Spinal cord (tissue), 10 donors: ENCODE results near the gene BLOC1S1. TPM values are rescaled to one million over a fixed set of nuclear protein-coding genes. Genes with fewer than 3 reads are reported as not detected.

Experiments used
- DNase-seq, 6 donors: peaks; one replicate each; pipeline versions ENCODE4 v3.0.0 to v3.0.0-alpha.2; 2013 to 2015; ENCODE audit warnings: low spot score in 6 of 6, low read depth in 4 of 6
- H3K27ac ChIP-seq: one replicate; pipeline ENCODE4 v1.5.1; 2013; ENCODE audit warnings: low read depth, low read length, control low read depth
- H3K27me3 ChIP-seq: one replicate; pipeline ENCODE4 v1.6.1; 2013; ENCODE audit warnings: low read length; ENCODE audit not compliant: control insufficient read depth, insufficient read depth
- H3K36me3 ChIP-seq: one replicate; pipeline ENCODE4 v1.6.1; 2013; ENCODE audit warnings: low read length; ENCODE audit not compliant: control insufficient read depth, insufficient read depth
- H3K4me1 ChIP-seq: one replicate; pipeline ENCODE4 v1.6.1; 2013; ENCODE audit warnings: low read length; ENCODE audit not compliant: control insufficient read depth, insufficient read depth
- H3K4me3 ChIP-seq: one replicate; pipeline ENCODE4 v1.5.1; 2013; ENCODE audit warnings: low read depth, low read length, control low read depth
- H3K9me3 ChIP-seq: one replicate; pipeline ENCODE4 v1.6.1; 2013; ENCODE audit warnings: low read length; ENCODE audit not compliant: control insufficient read depth, insufficient read depth
- WGBS: methylation state at CpG from one replicate; pipeline ENCODE4 v1.1.5; 2013; ENCODE audit warnings: missing lambda C conversion rate; ENCODE audit not compliant: insufficient coverage; 5-methylcytosine and 5-hydroxymethylcytosine counted together
- polyA plus RNA-seq, 2 donors: library from polyadenylated mRNA; unstranded; fragments of 120-200 nt; gene quantifications; one replicate each; pipeline ENCODE4 v1.2.1, GENCODE V29; 2013; ENCODE audit not compliant: insufficient read length in 2 of 2
- total RNA-seq, 2 donors: library from RNA; depleted of rRNA in 1 of 2; stranded (reverse); fragments of 120-200 nt in 1 of 2; fragments of >200 nt in 1 of 2; gene quantifications; one replicate each; pipeline versions ENCODE4 v1.2.3 to v1.2.4, GENCODE V29; 2013 to 2014
- donor health status: healthy.

The BLOC1S1 gene
- total and polyA plus RNA-seq, 4 donors = 45.7 to 187 (median 148) TPM

GRCh38 chr12:55723516-55724225 is 7.8 kb downstream of the BLOC1S1 start:
- 83% methylated on average over 10 of the region's 10 CpGs for WGBS
- Histone ChIP-seq H3K27ac (no peak overlapping the region), H3K4me3 (no peak overlapping the region), H3K9me3 (no peaks in the 10 kb centered on the region), H3K27me3 (no peaks in the 10 kb centered on the region), H3K4me1 (peaks cover 61% of the 10 kb centered on the region), H3K36me3 (peaks cover 64% of the 10 kb centered on the region)
- DNase-seq = no peak

GRCh38 chr12:55724226-55724939 is 8.5 kb downstream of the BLOC1S1 start:
- DNase-seq = peak in 2 of 6 donors; percentile 65 to 67
- peaks cover 58% of the 10 kb centered on the region for H3K4me1 ChIP-seq
- H3K9me3 ChIP-seq = no peaks in the 10 kb centered on the region
- 72% methylated on average over 8 of the region's 11 CpGs for WGBS
- no peak overlapping the region for H3K27ac ChIP-seq
- peaks cover 57% of the 10 kb centered on the region for H3K36me3 ChIP-seq
- no peaks in the 10 kb centered on the region for H3K27me3 ChIP-seq
- H3K4me3 ChIP-seq = no peak overlapping the region

- peaks cover 58% of the 10 kb centered on the region for H3K4me1 ChIP-seq
- peaks cover 52% of the 10 kb centered on the region for H3K36me3 ChIP-seq
- H3K27ac ChIP-seq = no peak overlapping the region
- WGBS = 58% methylated on average over 2 of the region's 3 CpGs
- no peak overlapping the region for H3K4me3 ChIP-seq
- no peaks in the 10 kb centered on the region for H3K27me3 ChIP-seq
- no peak for DNase-seq
- H3K9me3 ChIP-seq = no peaks in the 10 kb centered on the region
Observed at GRCh38 chr12:55724940-55725309, 9.1 kb downstream of the BLOC1S1 start.

GRCh38 chr12:55725556-55725955 is 9.7 kb downstream of the BLOC1S1 start:
- peaks cover 58% of the 10 kb centered on the region for H3K4me1 ChIP-seq
- peaks cover 48% of the 10 kb centered on the region for H3K36me3 ChIP-seq
- DNase-seq = no peak
- 85% methylated on average over 1 of the region's 3 CpGs for WGBS
- no peak overlapping the region for H3K4me3 ChIP-seq
- no peaks in the 10 kb centered on the region for H3K27me3 ChIP-seq
- no peaks in the 10 kb centered on the region for H3K9me3 ChIP-seq
- H3K27ac ChIP-seq = no peak overlapping the region

GRCh38 chr12:55726971-55727370 is 11.1 kb downstream of the BLOC1S1 start:
- Histone ChIP-seq H3K27me3 (no peaks in the 10 kb centered on the region), H3K36me3 (peaks cover 39% of the 10 kb centered on the region), H3K4me3 (peak overlapping the region; percentile 82), H3K27ac (no peak overlapping the region), H3K9me3 (no peaks in the 10 kb centered on the region), H3K4me1 (peaks cover 56% of the 10 kb centered on the region)
- 55% methylated on average over 10 of the region's 10 CpGs for WGBS
- no peak for DNase-seq

GRCh38 chr12:55727643-55728185 is 11.9 kb downstream of the BLOC1S1 start:
- H3K36me3 ChIP-seq = peaks cover 44% of the 10 kb centered on the region
- H3K9me3 ChIP-seq = no peaks in the 10 kb centered on the region
- H3K4me3 ChIP-seq = peak overlapping the region; percentile 82
- no peak for DNase-seq
- peaks cover 61% of the 10 kb centered on the region for H3K4me1 ChIP-seq
- H3K27ac ChIP-seq = peak overlapping the region; percentile 96
- 8% methylated on average over 4 of the region's 9 CpGs for WGBS
- no peaks in the 10 kb centered on the region for H3K27me3 ChIP-seq

- peak in 2 of 6 donors; percentile 87 to 90 for DNase-seq
- no peaks in the 10 kb centered on the region for H3K27me3 ChIP-seq
- H3K27ac ChIP-seq = peak overlapping the region; percentile 96
- peaks cover 40% of the 10 kb centered on the region for H3K36me3 ChIP-seq
- peaks cover 61% of the 10 kb centered on the region for H3K4me1 ChIP-seq
- H3K9me3 ChIP-seq = no peaks in the 10 kb centered on the region
- H3K4me3 ChIP-seq = peak overlapping the region; percentile 82
- under 1% methylated on average over 48 of the region's 61 CpGs for WGBS
Observed at GRCh38 chr12:55728186-55728938, 12.5 kb downstream of the BLOC1S1 start.

- WGBS = under 1% methylated on average over 51 of the region's 61 CpGs
- Histone ChIP-seq H3K27me3 (no peaks in the 10 kb centered on the region), H3K4me3 (peak within 1 kb of the TSS; percentile 82), H3K27ac (peak within 1 kb of the TSS; percentile 100), H3K4me1 (peaks cover 56% of the 10 kb centered on the region), H3K36me3 (peaks cover 33% of the 10 kb centered on the region), H3K9me3 (no peaks in the 10 kb centered on the region)
- peak in 4 of 6 donors; percentile 82 to 97 (median 92) for DNase-seq
Observed at GRCh38 chr12:55728939-55729818, 13.3 kb downstream of the BLOC1S1 start, which contains the start of gene CD63. Gene CD63 (minus strand): TSS chr12:55729009. CDS start chr12:55728341, 668 bp downstream.
